HepG2 (cell line): ENCODE data around the gene ZC3H18. TPM values are rescaled to one million over a fixed set of nuclear protein-coding genes. Genes with fewer than 3 reads are reported as not detected.

Experiments used
- ATAC-seq: fragments of 200-7000 bp; cut with Tn5 transposase; 3 replicates; pipeline ENCODE4 v1.9.1; 2020; ENCODE audit warnings: mild to moderate bottlenecking, moderate library complexity
- BruUV-seq: library from RNA; stranded (reverse); fragments of 400-500 nt; replicated peaks from 2 replicates; lab custom pipeline; 2021; lab: Mats Ljungman, UMichigan
- CTCF ChIA-PET: fragments of 300-600 bp; formaldehyde crosslinking; extraction: SDS; loops from one replicate; lab custom pipeline; 2021; ENCODE audit warnings: low total read pairs, inconsistent platforms, low intra/inter-chr PET ratio; lab: Yijun Ruan, JAX
- POLR2A ChIA-PET: fragments of 350-600 bp; sonication (Branson Sonifier 250); formaldehyde crosslinking; loops from one replicate; lab custom pipeline; 2020; ENCODE audit warnings: antibody characterized with exemption, inconsistent platforms; lab: Yijun Ruan, JAX
- DNase-seq: peaks from one replicate; pipeline ENCODE4 v3.0.0-alpha.2; 2015; ENCODE audit warnings: low spot score
- FAIRE-seq: peaks from 3 replicates; lab custom pipeline; 2011; peaks lifted over from hg19 to GRCh38; lab: Jason Lieb, UNC
- H2AFZ ChIP-seq: one replicate; pipeline ENCODE4 v1.6.1; 2011; ENCODE audit warnings: low read length, inconsistent platforms
- H3K27ac ChIP-seq: fragments of 300-600 bp; 3 replicates; pipeline ENCODE4 v1.8.0; 2011; ENCODE audit warnings: mixed run types, mild to moderate bottlenecking, mixed read lengths, low read length, inconsistent platforms; ENCODE audit not compliant: insufficient read depth; ENCODE audit errors: extremely low read length
- H3K27me3 ChIP-seq, 2 experiments: fragments of 200-600 bp in 1 of 2; 2 replicates in 1 of 2; 3 replicates in 1 of 2; pipeline versions ENCODE4 v1.6.0 to v1.8.0; 2011; ENCODE audit warnings: low read length in 2 of 2, mild to moderate bottlenecking in 2 of 2, moderate library complexity in 2 of 2, inconsistent platforms in 1 of 2; ENCODE audit not compliant: insufficient read depth in 2 of 2, control insufficient read depth in 1 of 2
- H3K36me3 ChIP-seq, 2 experiments: fragments of 200-600 bp in 1 of 2; replicated peaks in 1 of 2; 2 replicates in 1 of 2; 3 replicates in 1 of 2; pipeline versions ENCODE4 v1.5.1 to v1.8.0; 2011; ENCODE audit warnings: low read length in 2 of 2, inconsistent platforms in 1 of 2; ENCODE audit not compliant: insufficient read depth in 2 of 2, control insufficient read depth in 1 of 2
- H3K4me1 ChIP-seq: 2 replicates; pipeline ENCODE4 v1.5.1; 2012; ENCODE audit warnings: low read length, inconsistent platforms; ENCODE audit not compliant: insufficient read depth
- H3K4me2 ChIP-seq: 2 replicates; pipeline ENCODE4 v1.6.0; 2011; ENCODE audit warnings: low read depth, low read length, inconsistent platforms
- H3K4me3 ChIP-seq, 3 experiments: fragments of 200-600 bp in 1 of 3; sonication (generic), shearing (Covaris generic) in 1 of 3; replicated peaks in 1 of 3; 2 replicates each; pipeline ENCODE4 v1.5.1; 2011 to 2016; ENCODE audit warnings: low read length in 3 of 3, inconsistent platforms in 2 of 3, low read depth in 2 of 3, mild to moderate bottlenecking in 2 of 3, control low read depth in 1 of 3, mixed read lengths in 1 of 3; ENCODE audit not compliant: insufficient read depth in 1 of 3
- H3K79me2 ChIP-seq: one replicate; pipeline ENCODE4 v1.6.1; 2011; ENCODE audit warnings: low read length, inconsistent platforms; ENCODE audit not compliant: insufficient read depth
- H3K9ac ChIP-seq: 2 replicates; pipeline ENCODE4 v1.6.0; 2011; ENCODE audit warnings: mild to moderate bottlenecking, low read depth, low read length, inconsistent platforms; ENCODE audit not compliant: insufficient read depth
- H3K9me3 ChIP-seq: 2 replicates; pipeline ENCODE4 v1.5.1; 2012; ENCODE audit warnings: mild to moderate bottlenecking, low read length
- H4K20me1 ChIP-seq: 2 replicates; pipeline ENCODE4 v1.6.0; 2011; ENCODE audit warnings: inconsistent platforms, mild to moderate bottlenecking, low read length, moderate library complexity; ENCODE audit not compliant: insufficient read depth
- AGO1 ChIP-seq: fragments of 200-400 bp; formaldehyde crosslinking; IDR thresholded peaks from 2 replicates; pipeline ENCODE4 v1.6.1; 2017; ENCODE audit warnings: mild to moderate bottlenecking, low read depth, low read length, moderate library complexity; ENCODE audit not compliant: poor library complexity, severe bottlenecking
- AGO2 ChIP-seq: fragments of 200-400 bp; formaldehyde crosslinking; optimal IDR thresholded peaks from 2 replicates; pipeline ENCODE3; 2017; ENCODE audit warnings: mild to moderate bottlenecking, low read depth, low read length, moderate library complexity
- AKAP8 ChIP-seq: sonication (generic); formaldehyde crosslinking; IDR thresholded peaks from 2 replicates; pipeline ENCODE4 v1.5.1; 2020; ENCODE audit warnings: mild to moderate bottlenecking, missing genetic modification reagents
- BCL3 ChIP-seq: sonication (generic); formaldehyde crosslinking; IDR thresholded peaks from 2 replicates; pipeline ENCODE4 v1.5.1; 2020; ENCODE audit warnings: mild to moderate bottlenecking, missing genetic modification reagents, moderate library complexity
- CHCHD3 ChIP-seq: sonication (generic); formaldehyde crosslinking; IDR thresholded peaks from 2 replicates; pipeline ENCODE4 v1.8.0; 2022; ENCODE audit warnings: mild to moderate bottlenecking, missing genetic modification reagents, moderate library complexity
- CREBL2 ChIP-seq: sonication (generic); formaldehyde crosslinking; IDR thresholded peaks from 2 replicates; pipeline ENCODE4 v1.8.1; 2023; ENCODE audit warnings: missing genetic modification reagents, mild to moderate bottlenecking, borderline replicate concordance
- CTCF ChIP-seq: sonication (generic); formaldehyde crosslinking; IDR thresholded peaks from 2 replicates; pipeline ENCODE4 v1.5.0; 2020; ENCODE audit warnings: mild to moderate bottlenecking, missing genetic modification reagents, moderate library complexity
- HNRNPL ChIP-seq: fragments of 200-400 bp; formaldehyde crosslinking; IDR thresholded peaks from 2 replicates; pipeline ENCODE4 v1.6.1; 2017; ENCODE audit warnings: mild to moderate bottlenecking, low read depth, low read length
- KAT8 ChIP-seq: IDR thresholded peaks from 2 replicates; pipeline ENCODE4 v1.6.1; 2016; ENCODE audit warnings: missing genetic modification reagents, missing compliant biosample characterization
- KDM2A ChIP-seq: sonication (generic); formaldehyde crosslinking; IDR thresholded peaks from 2 replicates; pipeline ENCODE4 v1.4.0; 2020; ENCODE audit warnings: low read depth, missing genetic modification reagents, borderline replicate concordance
- PATZ1 ChIP-seq: sonication (generic); formaldehyde crosslinking; IDR thresholded peaks from 2 replicates; pipeline ENCODE4 v1.4.0; 2020; ENCODE audit warnings: missing genetic modification reagents
- REL ChIP-seq: sonication (generic); formaldehyde crosslinking; conservative IDR thresholded peaks from 2 replicates; pipeline ENCODE4 v1.8.0; 2022; ENCODE audit warnings: mild to moderate bottlenecking, missing genetic modification reagents, moderate library complexity
- SSRP1 ChIP-seq: IDR thresholded peaks from 2 replicates; pipeline ENCODE4 v1.6.1; 2016; ENCODE audit warnings: control low read depth
- STAG1 ChIP-seq: sonication (generic); formaldehyde crosslinking; IDR thresholded peaks from 2 replicates; pipeline ENCODE4 v1.4.0; 2020; ENCODE audit warnings: missing genetic modification reagents
- TAF15 ChIP-seq: fragments of 200-400 bp; formaldehyde crosslinking; IDR thresholded peaks from one replicate; pipeline ENCODE4 v1.6.1; 2018; ENCODE audit warnings: mild to moderate bottlenecking, low read depth, low read length; ENCODE audit not compliant: poor library complexity, severe bottlenecking
- ZC3H13 ChIP-seq: sonication (generic); formaldehyde crosslinking; IDR thresholded peaks from 2 replicates; pipeline ENCODE4 v1.8.1; 2023; ENCODE audit warnings: mild to moderate bottlenecking, missing genetic modification reagents, moderate library complexity
- ZNF746 ChIP-seq: sonication (generic); formaldehyde crosslinking; IDR thresholded peaks from 2 replicates; pipeline ENCODE4 v1.8.0; 2022; ENCODE audit warnings: mild to moderate bottlenecking, missing genetic modification reagents
- ZNF891 ChIP-seq: sonication (generic); formaldehyde crosslinking; IDR thresholded peaks from 2 replicates; pipeline ENCODE4 v1.5.0; 2020; ENCODE audit warnings: mild to moderate bottlenecking, missing genetic modification reagents
- WGBS: methylation state at CpG from one replicate; pipeline ENCODE4 v1.1.6; 2017; ENCODE audit warnings: low lambda C conversion rate; 5-methylcytosine and 5-hydroxymethylcytosine counted together
- in situ Hi-C: cut with HindIII; loops from 2 replicates; pipeline ENCODE4 v1.10.0; 2017; ENCODE audit warnings: low pct_unique_long_range_greater_than_20kb; ENCODE audit not compliant: extremely low pct_ligation_motif_present
- intact Hi-C: fragments of 100-400 bp; cut with micrococcal nuclease; formaldehyde crosslinking; loops from one replicate; pipeline ENCODE4 v1.10.0; 2022; ENCODE audit not compliant: unreplicated experiment
- polyA plus RNA-seq, 8 experiments: library from polyadenylated mRNA; depleted of rRNA in 3 of 8; stranded (reverse) in 7 of 8; unstranded in 1 of 8; fragments of >200 nt; fragmentation: Illumina TruSeq in 4 of 8; extraction: Trizol in 4 of 8; gene quantifications; 2 replicates each; pipeline versions ENCODE4 v1.2.1 to v1.2.3, GENCODE V29; 2011 to 2016; ENCODE audit warnings: low read depth in 4 of 8, missing spikeins in 1 of 8, mixed read lengths in 1 of 8; ENCODE audit not compliant: insufficient read depth in 1 of 8
- total RNA-seq, 5 experiments: library from RNA; depleted of rRNA; stranded (reverse); fragments of >200 nt; fragmentation: Illumina TruSeq; extraction: Trizol; gene quantifications; 2 replicates each; pipeline ENCODE4 v1.2.3, GENCODE V29; 2016; ENCODE audit warnings: low read depth in 1 of 5

ZC3H18 gene
- total and polyA plus RNA-seq, 2 of the 13 experiments (the other 11 are each of a cell fraction or from before 2014, with no cell fraction given): 11.2 to 27.4 TPM

GRCh38 chr16:88536971-88537751 is 33.0 kb upstream of the ZC3H18 start:
- in situ Hi-C loops: no loop called here
- peaks cover 14 to 39% of the 10 kb centered on the region in 2 experiments; a peak in 4 of 5 replicates for H3K27me3 ChIP-seq
- no peak for FAIRE-seq
- TF ChIP-seq BCL3 (CRISPR knock-in tag) (no peak), ZNF746 (CRISPR knock-in tag) (no peak), HNRNPL (0 out of 2 replicates have a peak, but pooled peaks have one; percentile 48), KDM2A (CRISPR knock-in tag) (peak; percentile 77; the same call in 1 of the 2 replicates), SSRP1 (no peak), CREBL2 (CRISPR knock-in tag) (no peak), AKAP8 (peak; percentile 45; the same call in 1 of the 2 replicates), ZC3H13 (CRISPR knock-in tag) (peak; percentile 72; the same call in 1 of the 2 replicates), AGO1 (peak; percentile 28), AGO2 (peak; percentile 90), KAT8 (CRISPR knock-in tag) (no peak), REL (CRISPR knock-in tag) (no peak), CHCHD3 (CRISPR knock-in tag) (0 out of 2 replicates have a peak, but pooled peaks have one; percentile 39), PATZ1 (CRISPR knock-in tag) (peak; percentile 20; the same call in 1 of the 2 replicates), TAF15 (peak; percentile 89), CTCF (peak; percentile 42), ZNF891 (CRISPR knock-in tag) (0 out of 2 replicates have a peak, but pooled peaks have one; percentile 19), STAG1 (CRISPR knock-in tag) (peak; percentile 34; the same call in 1 of the 2 replicates)

More at GRCh38 chr16:88536971-88537751, 33.0 kb upstream of the ZC3H18 start:
- 71% methylated on average over 15 of the region's 31 CpGs for WGBS
- POLR2A ChIA-PET: no interaction called here
- H3K9me3 ChIP-seq: no peaks in the 10 kb centered on the region
- H3K9ac ChIP-seq: no peak overlapping the region
- H3K4me2 ChIP-seq: no peak overlapping the region
- BruUV-seq: no TSS peak
- DNase-seq: no peak
- no peak overlapping the region for H3K27ac ChIP-seq
- no peak overlapping the region for H3K4me3 ChIP-seq
- H4K20me1 ChIP-seq: no peaks in the 10 kb centered on the region; the same call in 1 of the 2 replicates
- H3K36me3 ChIP-seq: peaks cover 0 to 7% of the 10 kb centered on the region in 2 experiments; a peak in 2 of 5 replicates
- H3K4me1 ChIP-seq: no peaks in the 10 kb centered on the region
- H2AFZ ChIP-seq: no peak overlapping the region
- intact Hi-C loops: no loop called here
- peak; percentile 21 for ATAC-seq
- no peaks in the 10 kb centered on the region for H3K79me2 ChIP-seq
- CTCF ChIA-PET: no interaction called here
